Measurements from ENCODE around the gene SLC2A9. TPM values are rescaled to one million over a fixed set of nuclear protein-coding genes. Genes with fewer than 3 reads are reported as not detected.
"Not testable (repeated sequence)": the region's sequence is repeated elsewhere in the genome, so short reads cannot be mapped to it uniquely, and the experiment has no call there.

SLC2A9 gene
- total RNA-seq, 1 experiment from 2014 or later: 0.24 TPM

GRCh38 chr4:9983211-9983610 is 38.1 kb downstream of the SLC2A9 start:
- no peak for DNase-seq (ENCODE audit: low read depth, low spot score)

GRCh38 chr4:9981899-9982298 is 39.4 kb downstream of the SLC2A9 start:
- in situ Hi-C loops (cut with HindIII; ENCODE audit: low pct_unique_long_range_greater_than_20kb, low sequenced_read_pairs): not testable (repeated sequence)

More at GRCh38 chr4:9983211-9983610, 38.1 kb downstream of the SLC2A9 start:
- in situ Hi-C loops (cut with HindIII; ENCODE audit: low pct_unique_long_range_greater_than_20kb, low sequenced_read_pairs): no loop called here

GRCh38 chr4:9980898-9981297 is 40.4 kb downstream of the SLC2A9 start:
- in situ Hi-C loops (cut with HindIII; ENCODE audit: low pct_unique_long_range_greater_than_20kb, low sequenced_read_pairs): no loop called here
- DNase-seq (ENCODE audit: low read depth, low spot score): no peak

More at GRCh38 chr4:9981899-9982298, 39.4 kb downstream of the SLC2A9 start:
- DNase-seq (ENCODE audit: low read depth, low spot score): not testable (repeated sequence)

- DNase-seq (ENCODE audit: low read depth, low spot score): peak; percentile 49
- in situ Hi-C loops (cut with HindIII; ENCODE audit: low pct_unique_long_range_greater_than_20kb, low sequenced_read_pairs): no loop called here
Observed at GRCh38 chr4:9979101-9979701, 42.1 kb downstream of the SLC2A9 start.

- no peak for DNase-seq (ENCODE audit: low read depth, low spot score)
- in situ Hi-C loops (cut with HindIII; ENCODE audit: low pct_unique_long_range_greater_than_20kb, low sequenced_read_pairs): no loop called here
Observed at GRCh38 chr4:9977518-9978031, 43.7 kb downstream of the SLC2A9 start.

GRCh38 chr4:9976781-9977180 is 44.5 kb downstream of the SLC2A9 start:
- in situ Hi-C loops (cut with HindIII; ENCODE audit: low pct_unique_long_range_greater_than_20kb, low sequenced_read_pairs): no loop called here
- DNase-seq (ENCODE audit: low read depth, low spot score): no peak

- DNase-seq (ENCODE audit: low read depth, low spot score): no peak
- in situ Hi-C loops (cut with HindIII; ENCODE audit: low pct_unique_long_range_greater_than_20kb, low sequenced_read_pairs): no loop called here
Observed at GRCh38 chr4:9976293-9976692, 45.0 kb downstream of the SLC2A9 start.

GRCh38 chr4:9971711-9972110 is 49.6 kb downstream of the SLC2A9 start:
- in situ Hi-C loops (cut with HindIII; ENCODE audit: low pct_unique_long_range_greater_than_20kb, low sequenced_read_pairs): no loop called here

GRCh38 chr4:9970399-9971011 is 50.8 kb downstream of the SLC2A9 start:
- DNase-seq (ENCODE audit: low read depth, low spot score): no peak
- in situ Hi-C loops (cut with HindIII; ENCODE audit: low pct_unique_long_range_greater_than_20kb, low sequenced_read_pairs): no loop called here

More at GRCh38 chr4:9971711-9972110, 49.6 kb downstream of the SLC2A9 start:
- DNase-seq (ENCODE audit: low read depth, low spot score): no peak

GRCh38 chr4:9969526-9970398 is 51.5 kb downstream of the SLC2A9 start:
- DNase-seq (ENCODE audit: low read depth, low spot score): no peak
- in situ Hi-C loops (cut with HindIII; ENCODE audit: low pct_unique_long_range_greater_than_20kb, low sequenced_read_pairs): no loop called here

- DNase-seq (ENCODE audit: low read depth, low spot score): no peak
- in situ Hi-C loops (cut with HindIII; ENCODE audit: low pct_unique_long_range_greater_than_20kb, low sequenced_read_pairs): no loop called here
Observed at GRCh38 chr4:9968472-9968871, 52.8 kb downstream of the SLC2A9 start.

GRCh38 chr4:9964879-9965278 is 56.4 kb downstream of the SLC2A9 start:
- in situ Hi-C loops (cut with HindIII; ENCODE audit: low pct_unique_long_range_greater_than_20kb, low sequenced_read_pairs): no loop called here
- DNase-seq (ENCODE audit: low read depth, low spot score): peak; percentile 13

GRCh38 chr4:9963328-9963727 is 58.0 kb downstream of the SLC2A9 start:
- DNase-seq (ENCODE audit: low read depth, low spot score): no peak
- in situ Hi-C loops (cut with HindIII; ENCODE audit: low pct_unique_long_range_greater_than_20kb, low sequenced_read_pairs): no loop called here

GRCh38 chr4:9962611-9963314 is 58.5 kb downstream of the SLC2A9 start:
- in situ Hi-C loops (cut with HindIII; ENCODE audit: low pct_unique_long_range_greater_than_20kb, low sequenced_read_pairs): no loop called here
- no peak for DNase-seq (ENCODE audit: low read depth, low spot score)

- in situ Hi-C loops (cut with HindIII; ENCODE audit: low pct_unique_long_range_greater_than_20kb, low sequenced_read_pairs): no loop called here
- no peak for DNase-seq (ENCODE audit: low read depth, low spot score)
Observed at GRCh38 chr4:9954468-9954867, 66.8 kb downstream of the SLC2A9 start.

GRCh38 chr4:9953089-9953488 is 68.2 kb downstream of the SLC2A9 start:
- in situ Hi-C loops (cut with HindIII; ENCODE audit: low pct_unique_long_range_greater_than_20kb, low sequenced_read_pairs): no loop called here
- no peak for DNase-seq (ENCODE audit: low read depth, low spot score)

GRCh38 chr4:9952415-9952950 is 68.8 kb downstream of the SLC2A9 start:
- DNase-seq (ENCODE audit: low read depth, low spot score): no peak
- in situ Hi-C loops (cut with HindIII; ENCODE audit: low pct_unique_long_range_greater_than_20kb, low sequenced_read_pairs): no loop called here
